ENCODE data around the gene RAD51C. TPM values are rescaled to one million over a fixed set of nuclear protein-coding genes. Genes with fewer than 3 reads are reported as not detected.

Gene RAD51C
- total RNA-seq, 4 donors from 2014 or later = 10.6 to 19.6 (median 17.2) TPM

DNA sequence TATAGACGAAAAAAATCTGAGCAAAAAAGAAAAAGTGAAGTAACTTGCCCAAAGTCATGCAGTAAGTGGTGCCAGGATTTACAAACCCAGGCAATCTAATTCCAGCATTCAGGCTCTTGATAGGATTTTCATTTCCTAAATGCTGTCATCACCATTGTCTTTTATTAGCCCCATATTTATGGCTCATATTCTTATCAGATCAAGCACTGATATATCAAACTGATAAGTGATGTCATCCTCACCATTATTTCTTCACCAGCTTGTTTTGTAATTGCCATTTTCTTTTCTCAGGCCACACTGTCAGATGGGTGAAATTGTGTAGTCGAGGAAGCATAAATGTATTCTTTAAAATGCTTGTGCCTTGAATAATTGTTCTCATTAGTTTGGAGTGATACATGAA, 1.3 kb downstream of the RAD51C start:
- TF ChIP-seq, protein P1, sequence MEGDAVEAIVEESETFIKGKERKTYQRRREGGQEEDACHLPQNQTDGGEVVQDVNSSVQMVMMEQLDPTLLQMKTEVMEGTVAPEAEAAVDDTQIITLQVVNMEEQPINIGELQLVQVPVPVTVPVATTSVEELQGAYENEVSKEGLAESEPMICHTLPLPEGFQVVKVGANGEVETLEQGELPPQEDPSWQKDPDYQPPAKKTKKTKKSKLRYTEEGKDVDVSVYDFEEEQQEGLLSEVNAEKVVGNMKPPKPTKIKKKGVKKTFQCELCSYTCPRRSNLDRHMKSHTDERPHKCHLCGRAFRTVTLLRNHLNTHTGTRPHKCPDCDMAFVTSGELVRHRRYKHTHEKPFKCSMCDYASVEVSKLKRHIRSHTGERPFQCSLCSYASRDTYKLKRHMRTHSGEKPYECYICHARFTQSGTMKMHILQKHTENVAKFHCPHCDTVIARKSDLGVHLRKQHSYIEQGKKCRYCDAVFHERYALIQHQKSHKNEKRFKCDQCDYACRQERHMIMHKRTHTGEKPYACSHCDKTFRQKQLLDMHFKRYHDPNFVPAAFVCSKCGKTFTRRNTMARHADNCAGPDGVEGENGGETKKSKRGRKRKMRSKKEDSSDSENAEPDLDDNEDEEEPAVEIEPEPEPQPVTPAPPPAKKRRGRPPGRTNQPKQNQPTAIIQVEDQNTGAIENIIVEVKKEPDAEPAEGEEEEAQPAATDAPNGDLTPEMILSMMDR (IDR thresholded peaks at IDR 0.05; ENCODE audit: low read depth) = no peak

DNA sequence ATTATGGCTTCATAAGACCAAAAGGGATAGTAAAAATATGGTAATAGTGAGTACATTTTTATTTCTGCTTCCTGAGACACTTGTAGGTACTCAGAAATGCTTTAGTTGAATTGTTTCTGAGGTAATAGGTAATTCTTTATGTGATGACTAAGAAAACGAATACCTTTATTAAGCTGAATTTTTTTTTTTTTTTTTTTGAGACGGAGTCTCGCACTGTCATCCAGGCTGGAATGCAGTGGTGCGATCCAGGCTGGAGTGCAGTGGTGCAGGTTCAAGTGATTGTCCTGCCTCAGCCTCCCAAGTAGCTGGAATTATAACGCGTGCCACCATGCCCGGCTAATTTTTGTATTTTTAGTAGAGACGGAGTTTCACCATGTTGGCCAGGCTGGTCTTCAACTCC, 1.9 kb downstream of the RAD51C start:
- TF ChIP-seq, protein P1 (IDR thresholded peaks at IDR 0.05; ENCODE audit: low read depth) = no peak

DNA sequence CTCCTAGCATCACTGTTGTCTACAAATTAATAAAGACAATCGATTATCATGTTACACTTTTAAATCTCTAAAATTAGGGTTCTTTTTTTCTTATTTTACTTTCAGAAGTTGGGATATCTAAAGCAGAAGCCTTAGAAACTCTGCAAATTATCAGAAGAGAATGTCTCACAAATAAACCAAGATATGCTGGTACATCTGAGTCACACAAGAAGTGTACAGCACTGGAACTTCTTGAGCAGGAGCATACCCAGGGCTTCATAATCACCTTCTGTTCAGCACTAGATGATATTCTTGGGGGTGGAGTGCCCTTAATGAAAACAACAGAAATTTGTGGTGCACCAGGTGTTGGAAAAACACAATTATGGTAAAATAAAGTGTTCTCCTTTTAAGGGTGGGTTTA, 2.4 kb downstream of the RAD51C start:
- TF ChIP-seq, protein P1 (IDR thresholded peaks at IDR 0.05; ENCODE audit: low read depth) = no peak

DNA sequence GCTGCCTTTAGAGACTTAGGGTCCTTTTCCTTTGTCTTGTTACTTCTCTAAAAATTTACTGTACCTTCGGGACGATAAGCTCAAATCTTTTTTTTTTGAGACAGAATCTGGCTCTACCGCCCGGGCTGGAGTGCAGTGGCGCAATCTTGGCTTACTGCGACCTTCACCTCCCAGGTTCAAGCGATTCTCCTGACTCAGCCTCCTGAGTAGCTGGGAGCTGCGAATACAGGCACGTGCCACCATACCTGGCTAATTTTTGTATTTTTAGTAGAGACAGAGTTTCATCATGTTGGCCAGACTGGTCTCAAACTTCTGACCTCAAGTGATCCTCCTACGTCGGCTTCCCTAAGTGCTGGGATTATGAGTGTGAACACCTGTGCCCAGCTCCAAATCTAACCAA, 7.4 kb downstream of the RAD51C start:
- TF ChIP-seq, protein P1 (IDR thresholded peaks at IDR 0.05; ENCODE audit: low read depth) = no peak

DNA sequence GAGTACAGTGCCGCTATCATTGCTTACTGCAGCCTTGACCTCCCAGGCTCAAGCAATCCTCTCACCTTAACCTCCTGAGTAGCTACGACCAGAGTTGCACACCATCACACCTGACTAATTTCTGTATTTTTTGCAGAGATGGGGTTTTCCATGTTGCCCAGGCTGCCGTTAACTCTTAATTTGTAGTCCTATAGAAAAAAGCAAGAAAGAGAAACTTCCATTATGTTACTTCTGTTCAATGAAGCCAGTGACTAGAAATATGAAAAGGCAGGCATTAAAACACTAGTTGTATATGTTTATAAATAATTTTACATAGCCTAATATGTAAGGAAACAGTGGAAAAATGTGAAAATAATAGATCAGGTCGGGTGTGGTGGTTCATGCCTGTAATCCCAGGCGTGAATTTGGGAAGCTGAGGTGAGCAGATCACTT, 9.7 kb downstream of the RAD51C start:
- TF ChIP-seq, protein P1 (IDR thresholded peaks at IDR 0.05; ENCODE audit: low read depth) = no peak

DNA sequence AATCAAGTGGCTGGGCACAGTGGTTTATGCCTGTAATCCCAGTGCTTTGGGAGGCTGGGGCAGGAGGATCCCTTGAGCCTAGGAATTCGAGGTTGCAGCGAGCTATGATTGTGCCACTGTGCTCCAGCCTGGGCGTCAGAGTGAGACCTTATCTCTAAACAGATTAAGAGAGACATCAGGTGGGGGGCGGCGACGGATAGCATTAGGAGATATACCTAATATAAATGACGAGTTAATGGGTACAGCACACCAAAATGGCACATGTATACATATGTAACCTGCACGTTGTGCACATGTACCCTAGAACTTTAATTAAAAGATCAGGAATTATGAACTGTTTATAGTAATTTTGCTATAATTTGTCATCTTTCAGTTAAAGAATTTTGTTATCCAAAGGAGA, 10.3 kb downstream of the RAD51C start:
- TF ChIP-seq, protein P1 (IDR thresholded peaks at IDR 0.05; ENCODE audit: low read depth) = no peak

- TF ChIP-seq, protein P1 (IDR thresholded peaks at IDR 0.05; ENCODE audit: low read depth) = no peak
Measured at GRCh38 chr17:58703137-58703915, 10.9 kb downstream of the RAD51C start.
